HG03045 (cell line): Measurements from ENCODE around the gene LDLRAD4.
A peak's percentile ranks its signal among the peaks of the same experiment; 100 is the strongest.

Source experiments
- ATAC-seq: cut with Tn5 transposase; IDR thresholded peaks from one replicate; pipeline ENCODE4 v1.9.1; 2021; ENCODE audit warnings: mild to moderate bottlenecking, moderate library complexity; ENCODE audit not compliant: unreplicated experiment

The LDLRAD4 gene

GRCh38 chr18:13555865-13556264, 337.3 kb downstream of the LDLRAD4 start:
- no peak for ATAC-seq

GRCh38 chr18:13556502-13556901, 337.9 kb downstream of the LDLRAD4 start:
- no peak for ATAC-seq

GRCh38 chr18:13558124-13558523, 339.6 kb downstream of the LDLRAD4 start:
- ATAC-seq, result no peak

- no peak for ATAC-seq
Observed at GRCh38 chr18:13558790-13559189, 340.2 kb downstream of the LDLRAD4 start.

- no peak for ATAC-seq
Observed at GRCh38 chr18:13559754-13560153, 341.2 kb downstream of the LDLRAD4 start.

- no peak for ATAC-seq
Observed at GRCh38 chr18:13560306-13560705, 341.7 kb downstream of the LDLRAD4 start.

- ATAC-seq, result peak; percentile 52
Observed at GRCh38 chr18:13562494-13563029, 344.0 kb downstream of the LDLRAD4 start.

- ATAC-seq, result no peak
Observed at GRCh38 chr18:13563390-13563805, 344.8 kb downstream of the LDLRAD4 start.

- no peak for ATAC-seq
Observed at GRCh38 chr18:13564579-13564978, 346.0 kb downstream of the LDLRAD4 start.

- ATAC-seq, result no peak
Observed at GRCh38 chr18:13565228-13565627, 346.7 kb downstream of the LDLRAD4 start.

GRCh38 chr18:13566941-13567746, 348.6 kb downstream of the LDLRAD4 start:
- peak; percentile 58 for ATAC-seq

GRCh38 chr18:13568443-13569392, 350.2 kb downstream of the LDLRAD4 start:
- ATAC-seq, result peak; percentile 57

- ATAC-seq, result no peak
Observed at GRCh38 chr18:13570216-13570615, 351.7 kb downstream of the LDLRAD4 start.

GRCh38 chr18:13570856-13571495, 352.4 kb downstream of the LDLRAD4 start:
- ATAC-seq, result no peak

- ATAC-seq, result no peak
Observed at GRCh38 chr18:13572148-13572547, 353.6 kb downstream of the LDLRAD4 start.

GRCh38 chr18:13572721-13573120, 354.2 kb downstream of the LDLRAD4 start:
- ATAC-seq, result no peak

- ATAC-seq, result no peak
Observed at GRCh38 chr18:13573750-13574149, 355.2 kb downstream of the LDLRAD4 start.

- ATAC-seq, result no peak
Observed at GRCh38 chr18:13574355-13574754, 355.8 kb downstream of the LDLRAD4 start.

- ATAC-seq, result no peak
Observed at GRCh38 chr18:13574761-13575160, 356.2 kb downstream of the LDLRAD4 start.

GRCh38 chr18:13576598-13576997, 358.0 kb downstream of the LDLRAD4 start:
- ATAC-seq, result peak; percentile 22
